ENCODE measurements around the gene ANKRD9. TPM values are rescaled to one million over a fixed set of nuclear protein-coding genes. Genes with fewer than 3 reads are reported as not detected.
A peak's percentile ranks its signal among the peaks of the same experiment; 100 is the strongest.
"Not testable (repeated sequence)": the region's sequence is repeated elsewhere in the genome, so short reads cannot be mapped to it uniquely, and the experiment has no call there.

ANKRD9 gene
- total RNA-seq, 1 donor from 2014 or later, result 10.8 TPM

DNA sequence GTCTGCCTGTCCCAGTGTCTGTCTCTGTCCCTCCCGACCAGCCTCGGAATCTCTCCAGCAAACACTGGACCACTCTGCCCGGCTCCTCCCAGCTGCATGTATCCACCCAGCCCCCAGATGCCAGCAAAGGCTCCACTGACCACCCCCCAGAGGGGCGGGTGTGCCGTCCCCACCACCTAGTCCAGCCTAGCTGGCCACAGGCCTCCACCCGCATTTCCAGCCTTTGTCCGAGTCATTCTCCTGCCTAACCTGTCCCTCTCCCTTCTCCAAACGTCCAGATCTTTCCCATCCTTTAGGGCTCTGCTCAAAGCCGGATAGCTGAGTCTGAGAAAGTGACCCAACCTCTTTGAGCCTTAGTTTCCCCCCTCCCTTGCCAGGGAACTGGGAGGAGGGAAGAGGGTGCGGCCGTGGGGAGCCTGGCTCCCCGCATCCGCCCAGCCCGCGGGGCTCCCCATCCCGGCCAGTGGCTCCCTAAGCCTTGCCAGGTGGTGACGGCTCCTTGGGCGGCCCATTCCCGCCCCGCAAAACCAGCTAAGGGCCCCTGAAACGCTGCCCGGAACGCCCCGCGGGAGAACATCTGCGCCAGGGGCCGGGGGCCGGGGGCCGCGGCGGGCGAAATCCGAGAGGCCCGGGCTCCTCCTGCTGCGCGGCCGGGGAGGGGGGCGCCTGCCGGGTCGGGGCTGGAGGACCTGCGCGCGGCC, 34.6 kb upstream of the ANKRD9 start:
- Histone ChIP-seq H3K27me3 (peaks cover 22% of the 10 kb centered on the region), H3K4me1 (peaks cover 30% of the 10 kb centered on the region), H3K27ac (no peak overlapping the region), H3K36me3 (no peaks in the 10 kb centered on the region), H2AFZ (replicated peaks) (peak overlapping the region; percentile 96), H3K9ac (no peak overlapping the region), H3F3A (ENCODE audit: low read depth) (peaks cover 38% of the 10 kb centered on the region), H3K79me2 (ENCODE audit: low read depth) (no peaks in the 10 kb centered on the region), H3K9me3 (ENCODE audit: low read depth) (no peaks in the 10 kb centered on the region), H4K20me1 (ENCODE audit: low read depth) (no peaks in the 10 kb centered on the region), H3K4me2 (peak overlapping the region; percentile 73), H3K4me3 (peak overlapping the region; percentile 35)
- Mint-ChIP-seq H3K9me3 (no peaks in the 10 kb centered on the region), H3K4me3 (no peak overlapping the region), H3K27ac (no peak overlapping the region), H3K4me1 (peaks cover 14% of the 10 kb centered on the region), H3K27me3 (ENCODE audit: insufficient read depth, low read depth) (peaks cover 34% of the 10 kb centered on the region), H3K36me3 (no peaks in the 10 kb centered on the region)
- DNase-seq (ENCODE audit: low spot score), result peak; percentile 54
- TF ChIP-seq EZH2 (IDR thresholded peaks at IDR 0.05), result no peak
- TF ChIP-seq, protein P1, sequence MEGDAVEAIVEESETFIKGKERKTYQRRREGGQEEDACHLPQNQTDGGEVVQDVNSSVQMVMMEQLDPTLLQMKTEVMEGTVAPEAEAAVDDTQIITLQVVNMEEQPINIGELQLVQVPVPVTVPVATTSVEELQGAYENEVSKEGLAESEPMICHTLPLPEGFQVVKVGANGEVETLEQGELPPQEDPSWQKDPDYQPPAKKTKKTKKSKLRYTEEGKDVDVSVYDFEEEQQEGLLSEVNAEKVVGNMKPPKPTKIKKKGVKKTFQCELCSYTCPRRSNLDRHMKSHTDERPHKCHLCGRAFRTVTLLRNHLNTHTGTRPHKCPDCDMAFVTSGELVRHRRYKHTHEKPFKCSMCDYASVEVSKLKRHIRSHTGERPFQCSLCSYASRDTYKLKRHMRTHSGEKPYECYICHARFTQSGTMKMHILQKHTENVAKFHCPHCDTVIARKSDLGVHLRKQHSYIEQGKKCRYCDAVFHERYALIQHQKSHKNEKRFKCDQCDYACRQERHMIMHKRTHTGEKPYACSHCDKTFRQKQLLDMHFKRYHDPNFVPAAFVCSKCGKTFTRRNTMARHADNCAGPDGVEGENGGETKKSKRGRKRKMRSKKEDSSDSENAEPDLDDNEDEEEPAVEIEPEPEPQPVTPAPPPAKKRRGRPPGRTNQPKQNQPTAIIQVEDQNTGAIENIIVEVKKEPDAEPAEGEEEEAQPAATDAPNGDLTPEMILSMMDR (IDR thresholded peaks at IDR 0.05), result no peak
- TF ChIP-seq EZH2phosphoT487 (IDR thresholded peaks at IDR 0.05), result no peak

DNA sequence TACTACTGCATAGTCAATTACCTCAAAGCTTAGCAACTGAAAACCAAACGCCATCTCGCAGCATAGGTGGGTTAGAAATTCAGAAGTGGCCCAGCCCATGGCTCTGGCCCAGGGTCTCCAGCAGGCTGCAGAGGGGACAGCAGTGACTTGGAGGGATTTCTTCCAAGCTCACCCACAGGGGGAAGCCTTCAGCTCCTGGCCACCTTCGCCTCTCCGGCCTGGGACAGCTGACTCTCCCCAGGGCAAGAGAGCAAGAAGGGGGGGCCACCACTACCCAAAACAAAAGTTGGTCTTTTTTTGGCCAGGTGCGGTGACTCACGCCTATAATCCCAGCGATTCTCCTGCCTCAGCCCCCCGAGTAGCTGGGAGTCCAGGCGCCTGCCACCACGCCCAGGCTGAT, 32.2 kb upstream of the ANKRD9 start:
- Histone ChIP-seq H3K27me3 (peaks cover 22% of the 10 kb centered on the region), H3K9ac (no peak overlapping the region), H3K9me3 (ENCODE audit: low read depth) (no peaks in the 10 kb centered on the region), H3K36me3 (no peaks in the 10 kb centered on the region), H2AFZ (replicated peaks) (no peak overlapping the region), H3K4me2 (no peak overlapping the region), H3K27ac (no peak overlapping the region), H3K4me1 (peaks cover 30% of the 10 kb centered on the region), H3K4me3 (no peak overlapping the region), H3F3A (ENCODE audit: low read depth) (peaks cover 42% of the 10 kb centered on the region), H3K79me2 (ENCODE audit: low read depth) (no peaks in the 10 kb centered on the region), H4K20me1 (ENCODE audit: low read depth) (no peaks in the 10 kb centered on the region)
- TF ChIP-seq, protein P1 (IDR thresholded peaks at IDR 0.05), result peak; percentile 5
- TF ChIP-seq EZH2phosphoT487 (IDR thresholded peaks at IDR 0.05) (no peak), EZH2 (IDR thresholded peaks at IDR 0.05) (no peak)
- peaks cover 23% of the 10 kb centered on the region for H3K27me3 Mint-ChIP-seq (ENCODE audit: insufficient read depth, low read depth)
- H3K4me3 Mint-ChIP-seq, result no peak overlapping the region
- H3K9me3 Mint-ChIP-seq, result no peaks in the 10 kb centered on the region
- peaks cover 14% of the 10 kb centered on the region for H3K4me1 Mint-ChIP-seq
- H3K36me3 Mint-ChIP-seq, result no peaks in the 10 kb centered on the region
- peak; percentile 22 for DNase-seq (ENCODE audit: low spot score)
- no peak overlapping the region for H3K27ac Mint-ChIP-seq

DNA sequence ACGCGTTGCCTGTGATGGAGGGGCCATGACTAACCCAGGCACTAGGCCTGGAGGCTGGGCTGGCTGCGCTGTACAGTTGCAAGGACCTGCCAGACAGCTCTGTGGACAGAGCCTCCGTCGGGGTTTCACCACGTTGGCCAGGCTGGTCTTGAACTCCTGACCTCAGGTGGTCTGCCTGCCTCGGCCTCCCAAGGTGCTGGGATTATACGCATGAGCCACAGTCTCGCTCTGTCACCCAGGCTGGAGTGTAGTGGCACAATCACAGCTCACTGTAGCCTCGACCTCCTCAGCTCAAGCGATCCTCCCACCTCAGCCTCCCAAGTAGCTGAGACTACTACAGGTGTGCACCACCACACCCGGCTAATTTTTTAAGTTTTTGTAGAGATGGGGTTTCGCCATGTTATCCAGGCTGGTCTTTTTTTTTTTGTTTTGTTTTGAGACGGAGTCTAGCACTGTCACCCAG, 31.5 kb upstream of the ANKRD9 start:
- H3K9ac ChIP-seq; H3K4me2 ChIP-seq; H2AFZ ChIP-seq (replicated peaks); H3K36me3 Mint-ChIP-seq; H3K9me3 ChIP-seq (ENCODE audit: low read depth); H3K9me3 Mint-ChIP-seq; H3K4me3 ChIP-seq; H3K79me2 ChIP-seq (ENCODE audit: low read depth); H4K20me1 ChIP-seq (ENCODE audit: low read depth); H3K27ac ChIP-seq; H3K27ac Mint-ChIP-seq; H3K4me3 Mint-ChIP-seq; H3K36me3 ChIP-seq; DNase-seq (ENCODE audit: low spot score): not testable (repeated sequence)
- Mint-ChIP-seq H3K4me1 (peaks cover 13% of the 10 kb centered on the region), H3K27me3 (ENCODE audit: insufficient read depth, low read depth) (peaks cover 21% of the 10 kb centered on the region)
- peaks cover 22% of the 10 kb centered on the region for H3K27me3 ChIP-seq
- peaks cover 28% of the 10 kb centered on the region for H3K4me1 ChIP-seq
- H3F3A ChIP-seq (ENCODE audit: low read depth), result peaks cover 36% of the 10 kb centered on the region

DNA sequence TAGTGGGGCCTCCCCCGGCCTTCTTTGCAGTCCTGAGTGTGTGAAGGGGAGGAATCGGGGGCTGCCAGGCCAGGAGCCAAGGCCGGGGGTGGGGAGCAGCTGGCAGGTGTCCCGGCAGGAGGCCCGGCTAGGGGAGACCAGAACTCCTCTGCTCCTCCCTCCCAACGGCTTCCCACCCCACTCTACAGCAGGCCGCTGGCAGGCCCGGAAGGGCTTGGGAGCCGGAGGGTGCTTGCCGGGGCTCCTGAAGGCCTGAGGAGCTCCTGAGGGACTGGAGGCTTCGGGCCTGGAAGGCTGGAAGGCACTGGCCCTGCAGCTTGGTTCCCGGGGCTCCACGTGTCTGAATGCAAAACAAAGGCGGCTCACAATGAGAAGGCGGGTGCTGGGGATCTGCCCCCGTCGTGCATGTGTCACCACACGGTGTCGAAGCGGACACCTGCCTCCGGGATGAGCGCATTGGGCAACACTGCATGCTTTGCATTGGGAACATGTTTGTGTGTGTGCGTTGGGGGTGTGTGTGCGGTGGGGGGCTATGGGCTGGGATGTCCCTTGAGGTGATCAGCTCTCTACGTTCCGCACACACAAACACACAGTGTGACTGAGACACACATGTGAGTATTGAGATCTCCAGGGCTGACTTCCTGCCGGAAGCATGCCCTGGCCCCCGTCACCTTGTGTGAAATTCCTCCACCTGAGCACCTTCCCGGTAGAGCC, 30.9 kb upstream of the ANKRD9 start:
- DNase-seq (ENCODE audit: low spot score), result peak; percentile 23
- no peak overlapping the region for H3K4me3 Mint-ChIP-seq
- no peak overlapping the region for H3K27ac ChIP-seq

More for the DNA sequence above, 30.9 kb upstream of the ANKRD9 start:
- Histone ChIP-seq H3K27me3 (peaks cover 17% of the 10 kb centered on the region), H3K4me1 (peaks cover 22% of the 10 kb centered on the region), H3K4me3 (no peak overlapping the region), H2AFZ (replicated peaks) (peak overlapping the region; percentile 64), H3K4me2 (no peak overlapping the region), H3F3A (ENCODE audit: low read depth) (peaks cover 30% of the 10 kb centered on the region), H4K20me1 (ENCODE audit: low read depth) (no peaks in the 10 kb centered on the region), H3K9me3 (ENCODE audit: low read depth) (no peaks in the 10 kb centered on the region), H3K9ac (no peak overlapping the region), H3K79me2 (ENCODE audit: low read depth) (no peaks in the 10 kb centered on the region), H3K36me3 (no peaks in the 10 kb centered on the region)
- no peaks in the 10 kb centered on the region for H3K9me3 Mint-ChIP-seq
- H3K36me3 Mint-ChIP-seq, result no peaks in the 10 kb centered on the region
- peaks cover 21% of the 10 kb centered on the region for H3K27me3 Mint-ChIP-seq (ENCODE audit: insufficient read depth, low read depth)
- TF ChIP-seq EZH2phosphoT487 (IDR thresholded peaks at IDR 0.05) (no peak), EZH2 (IDR thresholded peaks at IDR 0.05) (no peak)
- TF ChIP-seq, protein P1 (IDR thresholded peaks at IDR 0.05), result no peak
- H3K4me1 Mint-ChIP-seq, result peaks cover 7% of the 10 kb centered on the region
- no peak overlapping the region for H3K27ac Mint-ChIP-seq

Data from neural progenitor cell (in vitro differentiated cells).